Astrocyte (in vitro differentiated cells and primary cell): ENCODE measurements around the gene SCCPDH.

Experiments
- EZH2 ChIP-seq: IDR thresholded peaks from 2 replicates; pipeline ENCODE4 v1.6.1; 2012; ENCODE audit warnings: mild to moderate bottlenecking, low read length, inconsistent platforms; ENCODE audit not compliant: insufficient read depth
- TF ChIP-seq, protein P1 (sequence below): IDR thresholded peaks from 2 replicates; pipeline ENCODE4 v1.5.1; 2011; ENCODE audit warnings: low read depth, mild to moderate bottlenecking, inconsistent platforms, low read length, moderate library complexity; ENCODE audit not compliant: insufficient read depth

DNA sequence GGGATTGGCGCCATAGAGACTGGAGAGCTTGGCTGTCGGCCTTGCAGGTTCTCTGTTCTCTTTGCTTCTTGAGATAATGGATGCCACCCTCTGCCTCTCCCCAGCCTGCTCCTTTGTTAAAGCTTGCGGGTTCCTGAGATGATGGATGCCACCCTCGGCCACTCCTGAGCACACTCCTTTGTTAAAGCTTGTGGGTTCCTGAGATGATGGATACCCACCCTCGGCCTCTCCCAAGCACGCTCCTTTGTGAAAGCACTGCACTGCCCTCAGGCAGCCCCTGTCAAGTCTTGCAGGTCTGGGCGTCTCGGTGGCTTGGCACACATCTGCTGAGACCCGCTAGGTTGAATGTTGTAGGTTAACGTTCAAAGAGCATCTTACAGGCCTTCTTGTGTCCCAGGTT lies 76.5 kb downstream of the SCCPDH start:
- TF ChIP-seq, protein P1, sequence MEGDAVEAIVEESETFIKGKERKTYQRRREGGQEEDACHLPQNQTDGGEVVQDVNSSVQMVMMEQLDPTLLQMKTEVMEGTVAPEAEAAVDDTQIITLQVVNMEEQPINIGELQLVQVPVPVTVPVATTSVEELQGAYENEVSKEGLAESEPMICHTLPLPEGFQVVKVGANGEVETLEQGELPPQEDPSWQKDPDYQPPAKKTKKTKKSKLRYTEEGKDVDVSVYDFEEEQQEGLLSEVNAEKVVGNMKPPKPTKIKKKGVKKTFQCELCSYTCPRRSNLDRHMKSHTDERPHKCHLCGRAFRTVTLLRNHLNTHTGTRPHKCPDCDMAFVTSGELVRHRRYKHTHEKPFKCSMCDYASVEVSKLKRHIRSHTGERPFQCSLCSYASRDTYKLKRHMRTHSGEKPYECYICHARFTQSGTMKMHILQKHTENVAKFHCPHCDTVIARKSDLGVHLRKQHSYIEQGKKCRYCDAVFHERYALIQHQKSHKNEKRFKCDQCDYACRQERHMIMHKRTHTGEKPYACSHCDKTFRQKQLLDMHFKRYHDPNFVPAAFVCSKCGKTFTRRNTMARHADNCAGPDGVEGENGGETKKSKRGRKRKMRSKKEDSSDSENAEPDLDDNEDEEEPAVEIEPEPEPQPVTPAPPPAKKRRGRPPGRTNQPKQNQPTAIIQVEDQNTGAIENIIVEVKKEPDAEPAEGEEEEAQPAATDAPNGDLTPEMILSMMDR: no peak
- TF ChIP-seq EZH2: no peak
